ENCODE measurements around the gene ELP4. TPM values are rescaled to one million over a fixed set of nuclear protein-coding genes. Genes with fewer than 3 reads are reported as not detected.
"Not testable (repeated sequence)": the region's sequence is repeated elsewhere in the genome, so short reads cannot be mapped to it uniquely, and the experiment has no call there.

ELP4 gene
- total and polyA plus RNA-seq, 2 experiments from 2014 or later: 28.2 to 38.3 TPM

- TF ChIP-seq, protein P1, sequence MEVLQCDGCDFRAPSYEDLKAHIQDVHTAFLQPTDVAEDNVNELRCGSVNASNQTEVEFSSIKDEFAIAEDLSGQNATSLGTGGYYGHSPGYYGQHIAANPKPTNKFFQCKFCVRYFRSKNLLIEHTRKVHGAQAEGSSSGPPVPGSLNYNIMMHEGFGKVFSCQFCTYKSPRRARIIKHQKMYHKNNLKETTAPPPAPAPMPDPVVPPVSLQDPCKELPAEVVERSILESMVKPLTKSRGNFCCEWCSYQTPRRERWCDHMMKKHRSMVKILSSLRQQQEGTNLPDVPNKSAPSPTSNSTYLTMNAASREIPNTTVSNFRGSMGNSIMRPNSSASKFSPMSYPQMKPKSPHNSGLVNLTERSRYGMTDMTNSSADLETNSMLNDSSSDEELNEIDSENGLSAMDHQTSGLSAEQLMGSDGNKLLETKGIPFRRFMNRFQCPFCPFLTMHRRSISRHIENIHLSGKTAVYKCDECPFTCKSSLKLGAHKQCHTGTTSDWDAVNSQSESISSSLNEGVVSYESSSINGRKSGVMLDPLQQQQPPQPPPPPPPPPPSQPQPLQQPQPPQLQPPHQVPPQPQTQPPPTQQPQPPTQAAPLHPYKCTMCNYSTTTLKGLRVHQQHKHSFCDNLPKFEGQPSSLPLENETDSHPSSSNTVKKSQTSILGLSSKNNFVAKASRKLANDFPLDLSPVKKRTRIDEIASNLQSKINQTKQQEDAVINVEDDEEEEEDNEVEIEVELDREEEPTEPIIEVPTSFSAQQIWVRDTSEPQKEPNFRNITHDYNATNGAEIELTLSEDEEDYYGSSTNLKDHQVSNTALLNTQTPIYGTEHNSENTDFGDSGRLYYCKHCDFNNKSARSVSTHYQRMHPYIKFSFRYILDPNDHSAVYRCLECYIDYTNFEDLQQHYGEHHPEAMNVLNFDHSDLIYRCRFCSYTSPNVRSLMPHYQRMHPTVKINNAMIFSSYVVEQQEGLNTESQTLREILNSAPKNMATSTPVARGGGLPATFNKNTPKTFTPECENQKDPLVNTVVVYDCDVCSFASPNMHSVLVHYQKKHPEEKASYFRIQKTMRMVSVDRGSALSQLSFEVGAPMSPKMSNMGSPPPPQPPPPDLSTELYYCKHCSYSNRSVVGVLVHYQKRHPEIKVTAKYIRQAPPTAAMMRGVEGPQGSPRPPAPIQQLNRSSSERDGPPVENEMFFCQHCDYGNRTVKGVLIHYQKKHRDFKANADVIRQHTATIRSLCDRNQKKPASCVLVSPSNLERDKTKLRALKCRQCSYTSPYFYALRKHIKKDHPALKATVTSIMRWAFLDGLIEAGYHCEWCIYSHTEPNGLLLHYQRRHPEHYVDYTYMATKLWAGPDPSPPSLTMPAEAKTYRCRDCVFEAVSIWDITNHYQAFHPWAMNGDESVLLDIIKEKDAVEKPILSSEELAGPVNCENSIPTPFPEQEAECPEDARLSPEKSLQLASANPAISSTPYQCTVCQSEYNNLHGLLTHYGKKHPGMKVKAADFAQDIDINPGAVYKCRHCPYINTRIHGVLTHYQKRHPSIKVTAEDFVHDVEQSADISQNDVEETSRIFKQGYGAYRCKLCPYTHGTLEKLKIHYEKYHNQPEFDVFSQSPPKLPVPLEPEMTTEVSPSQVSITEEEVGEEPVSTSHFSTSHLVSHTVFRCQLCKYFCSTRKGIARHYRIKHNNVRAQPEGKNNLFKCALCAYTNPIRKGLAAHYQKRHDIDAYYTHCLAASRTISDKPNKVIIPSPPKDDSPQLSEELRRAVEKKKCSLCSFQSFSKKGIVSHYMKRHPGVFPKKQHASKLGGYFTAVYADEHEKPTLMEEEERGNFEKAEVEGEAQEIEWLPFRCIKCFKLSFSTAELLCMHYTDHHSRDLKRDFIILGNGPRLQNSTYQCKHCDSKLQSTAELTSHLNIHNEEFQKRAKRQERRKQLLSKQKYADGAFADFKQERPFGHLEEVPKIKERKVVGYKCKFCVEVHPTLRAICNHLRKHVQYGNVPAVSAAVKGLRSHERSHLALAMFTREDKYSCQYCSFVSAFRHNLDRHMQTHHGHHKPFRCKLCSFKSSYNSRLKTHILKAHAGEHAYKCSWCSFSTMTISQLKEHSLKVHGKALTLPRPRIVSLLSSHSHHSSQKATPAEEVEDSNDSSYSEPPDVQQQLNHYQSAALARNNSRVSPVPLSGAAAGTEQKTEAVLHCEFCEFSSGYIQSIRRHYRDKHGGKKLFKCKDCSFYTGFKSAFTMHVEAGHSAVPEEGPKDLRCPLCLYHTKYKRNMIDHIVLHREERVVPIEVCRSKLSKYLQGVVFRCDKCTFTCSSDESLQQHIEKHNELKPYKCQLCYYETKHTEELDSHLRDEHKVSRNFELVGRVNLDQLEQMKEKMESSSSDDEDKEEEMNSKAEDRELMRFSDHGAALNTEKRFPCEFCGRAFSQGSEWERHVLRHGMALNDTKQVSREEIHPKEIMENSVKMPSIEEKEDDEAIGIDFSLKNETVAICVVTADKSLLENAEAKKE (CRISPR knock-in tag; IDR thresholded peaks at IDR 0.05): no peak
- TF ChIP-seq NANOG (IDR thresholded peaks at IDR 0.05; ENCODE audit: borderline replicate concordance) (no peak), ZNF331 (CRISPR knock-in tag; IDR thresholded peaks at IDR 0.05; ENCODE audit: low read depth) (no peak)
Observed at GRCh38 chr11:31728432-31728831, 218.9 kb downstream of the ELP4 start (continued).

DNA sequence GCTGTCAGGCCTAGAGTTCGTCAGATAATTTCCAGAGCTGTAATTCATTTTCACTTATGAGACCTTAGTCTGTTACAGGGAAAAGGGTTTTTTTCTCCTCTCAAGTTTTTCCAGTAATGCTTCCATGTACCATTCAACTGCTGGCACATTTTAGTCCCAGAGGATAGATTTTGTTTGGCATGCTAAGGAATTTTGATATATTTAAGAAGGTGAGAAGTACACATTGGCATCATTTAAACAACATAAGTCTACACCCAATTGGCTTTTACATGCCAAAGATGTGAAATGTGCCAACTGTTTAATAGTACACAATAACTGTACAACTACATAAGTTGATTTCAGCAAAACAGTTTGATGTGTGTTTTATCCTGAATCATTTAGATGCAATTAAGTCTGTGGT, 230.6 kb downstream of the ELP4 start:
- Histone ChIP-seq H3K36me3 (ENCODE audit: insufficient read depth) (no peaks in the 10 kb centered on the region; the same call in 1 of the 2 replicates), H3K4me1 (ENCODE audit: insufficient read depth) (no peaks in the 10 kb centered on the region), H3K27me3 (ENCODE audit: insufficient read depth) (no peaks in the 10 kb centered on the region), H3K79me2 (replicated peaks; ENCODE audit: insufficient read depth) (no peaks in the 10 kb centered on the region), H3K9me2 (ENCODE audit: insufficient read depth) (0 out of 2 replicates have a peak, but pooled peaks cover 7% of the 10 kb centered on the region), H3K4me2 (no peak overlapping the region), H4K20me1 (replicated peaks; ENCODE audit: insufficient read depth) (no peaks in the 10 kb centered on the region), H3K4me3 (no peak overlapping the region), H2AFZ (no peak overlapping the region), H3F3A (replicated peaks; ENCODE audit: low read depth) (no peaks in the 10 kb centered on the region), H3K27ac (ENCODE audit: low read depth) (no peak overlapping the region)
- TF ChIP-seq EZH2 (IDR thresholded peaks at IDR 0.05; ENCODE audit: low read depth, unreplicated experiment) (no peak), NANOG (IDR thresholded peaks at IDR 0.05; ENCODE audit: borderline replicate concordance) (no peak), CREB1 (CRISPR knock-in tag; IDR thresholded peaks at IDR 0.05; ENCODE audit: low read depth) (no peak), ZNF114 (CRISPR knock-in tag; IDR thresholded peaks at IDR 0.05) (no peak), JUNB (IDR thresholded peaks at IDR 0.05; ENCODE audit: unreplicated experiment) (no peak), POLR2AphosphoS5 (IDR thresholded peaks at IDR 0.05; ENCODE audit: low read depth) (no peak), STAT1 (IDR thresholded peaks at IDR 0.05; ENCODE audit: unreplicated experiment) (no peak), CTCF (conservative IDR thresholded peaks at IDR 0.05; ENCODE audit: low read depth in 2 of 2) (no peak), ZNF331 (CRISPR knock-in tag; IDR thresholded peaks at IDR 0.05; ENCODE audit: low read depth) (no peak)
- H3K36me3 Mint-ChIP-seq (ENCODE audit: low read depth): peaks cover 48% of the 10 kb centered on the region
- H3K27me3 Mint-ChIP-seq (ENCODE audit: insufficient read depth, low read depth, poor library complexity): peaks cover 2% of the 10 kb centered on the region
- H3K9me3 Mint-ChIP-seq: peaks cover 68% of the 10 kb centered on the region
- no peaks in the 10 kb centered on the region for H3K4me1 Mint-ChIP-seq
- no peak for DNase-seq (ENCODE audit: low spot score)
- no peak overlapping the region for H3K4me3 Mint-ChIP-seq
- H3K27ac Mint-ChIP-seq: no peak overlapping the region
- no peak for ATAC-seq

DNA sequence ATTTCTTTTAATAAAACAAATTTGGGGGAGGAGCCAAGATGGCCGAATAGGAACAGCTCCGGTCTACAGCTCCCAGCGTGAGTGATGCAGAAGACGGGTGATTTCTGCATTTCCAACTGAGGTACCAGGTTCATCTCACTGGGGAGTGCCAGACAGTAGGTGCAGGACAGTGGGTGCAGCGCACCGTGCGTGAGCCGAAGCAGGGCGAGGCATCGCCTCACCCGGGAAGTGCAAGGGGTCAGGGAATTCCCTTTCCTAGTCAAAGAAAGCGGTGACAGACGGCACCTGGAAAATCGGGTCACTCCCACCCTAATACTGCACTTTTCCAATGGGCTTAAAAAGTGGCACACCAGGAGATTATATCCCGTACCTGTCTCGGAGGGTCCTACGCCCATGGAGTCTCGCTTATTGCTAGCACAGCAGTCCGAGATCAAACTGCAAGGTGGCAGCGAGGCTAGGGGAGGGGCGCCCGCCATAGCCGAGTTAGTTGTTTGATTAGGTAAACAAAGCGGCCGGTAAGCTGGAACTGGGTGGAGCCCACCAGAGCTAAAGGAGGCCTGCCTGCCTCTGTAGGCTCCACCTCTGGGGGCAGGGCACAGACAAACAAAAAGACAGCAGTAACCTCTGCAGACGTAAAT, 231.3 kb downstream of the ELP4 start:
- not testable (repeated sequence) for ATAC-seq

More for the DNA sequence above, 231.3 kb downstream of the ELP4 start:
- H4K20me1 ChIP-seq (replicated peaks; ENCODE audit: insufficient read depth); H3K4me1 Mint-ChIP-seq; H3K27ac ChIP-seq (ENCODE audit: low read depth); H3K27ac Mint-ChIP-seq; H3K27me3 Mint-ChIP-seq (ENCODE audit: insufficient read depth, low read depth, poor library complexity); H3K4me1 ChIP-seq (ENCODE audit: insufficient read depth); H3K4me2 ChIP-seq; H3K36me3 ChIP-seq (ENCODE audit: insufficient read depth); H3F3A ChIP-seq (replicated peaks; ENCODE audit: low read depth); H3K27me3 ChIP-seq (ENCODE audit: insufficient read depth); H2AFZ ChIP-seq; H3K9me2 ChIP-seq (ENCODE audit: insufficient read depth); H3K4me3 Mint-ChIP-seq; DNase-seq (ENCODE audit: low spot score); H3K79me2 ChIP-seq (replicated peaks; ENCODE audit: insufficient read depth); H3K4me3 ChIP-seq: not testable (repeated sequence)
- Mint-ChIP-seq H3K36me3 (ENCODE audit: low read depth) (peaks cover 46% of the 10 kb centered on the region), H3K9me3 (peaks cover 60% of the 10 kb centered on the region)
